ENCODE results near the gene PSMB7.

DNA sequence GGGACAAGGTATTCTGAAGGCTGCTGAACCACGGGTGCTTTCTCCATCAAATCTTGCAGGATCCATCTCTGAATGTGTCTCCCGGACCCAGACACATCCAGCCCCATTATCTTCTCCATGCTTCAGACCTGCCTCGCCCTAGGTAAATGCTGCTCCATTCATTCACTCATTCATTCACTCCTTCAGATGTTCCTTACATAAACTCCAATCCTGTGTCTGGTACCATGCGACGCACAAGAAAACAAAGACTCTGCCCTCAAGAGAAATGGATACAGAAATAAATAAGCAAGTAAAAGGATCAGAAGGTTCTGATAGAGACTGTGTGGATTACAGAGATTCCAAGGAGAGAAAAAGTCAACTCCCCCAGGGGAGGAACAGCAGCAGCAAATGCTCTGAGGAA, 7.9 kb upstream of the PSMB7 start:
- TF ChIP-seq CTCF (IDR thresholded peaks at IDR 0.05) (no peak), CBFB (CRISPR knock-in tag; IDR thresholded peaks at IDR 0.05; ENCODE audit: low read depth) (no peak), IRF2 (CRISPR knock-in tag; IDR thresholded peaks at IDR 0.05; ENCODE audit: borderline replicate concordance, low read depth) (no peak), CREM (CRISPR knock-in tag; IDR thresholded peaks at IDR 0.05) (no peak), RELA (CRISPR knock-in tag; IDR thresholded peaks at IDR 0.05; ENCODE audit: borderline replicate concordance) (no peak), PRDM15 (CRISPR knock-in tag; IDR thresholded peaks at IDR 0.05) (no peak)
- TF ChIP-seq, protein P1, sequence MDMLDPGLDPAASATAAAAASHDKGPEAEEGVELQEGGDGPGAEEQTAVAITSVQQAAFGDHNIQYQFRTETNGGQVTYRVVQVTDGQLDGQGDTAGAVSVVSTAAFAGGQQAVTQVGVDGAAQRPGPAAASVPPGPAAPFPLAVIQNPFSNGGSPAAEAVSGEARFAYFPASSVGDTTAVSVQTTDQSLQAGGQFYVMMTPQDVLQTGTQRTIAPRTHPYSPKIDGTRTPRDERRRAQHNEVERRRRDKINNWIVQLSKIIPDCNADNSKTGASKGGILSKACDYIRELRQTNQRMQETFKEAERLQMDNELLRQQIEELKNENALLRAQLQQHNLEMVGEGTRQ (CRISPR knock-in tag; IDR thresholded peaks at IDR 0.05) = no peak

Data from WTC11 (cell line).